Left lobe of liver (tissue), 2 donors: Measurements from ENCODE around the gene GRIK2. TPM values are rescaled to one million over a fixed set of nuclear protein-coding genes. Genes with fewer than 3 reads are reported as not detected.

ENCODE experiments used
- ATAC-seq: fragments of 200-7000 bp; cut with Tn5 transposase; one replicate; pipeline ENCODE4 v1.9.1; 2020; ENCODE audit warnings: mild to moderate bottlenecking, moderate library complexity
- DNase-seq: peaks from one replicate; pipeline ENCODE4 v3.0.0-alpha.2; 2020; ENCODE audit warnings: low spot score
- total RNA-seq: library from RNA; stranded (reverse); gene quantifications from one replicate; pipeline ENCODE4 v1.2.1, GENCODE V29; 2021
- donor health status: DM: no; HTN: no; CAD: no; lungs with moderate emphysema.
- donor health status: DM: no; HTN: yes; CAD: no.

Gene GRIK2
- total RNA-seq, 1 donor from 2014 or later = 0.10 TPM

GRCh38 chr6:101451981-101452380, 58.5 kb downstream of the GRIK2 start:
- ATAC-seq = no peak
- DNase-seq = no peak

GRCh38 chr6:101453221-101453620, 59.7 kb downstream of the GRIK2 start:
- DNase-seq = no peak
- ATAC-seq = no peak

- ATAC-seq (no peak), DNase-seq (no peak)
Measured at GRCh38 chr6:101454106-101454676, 60.7 kb downstream of the GRIK2 start.

- ATAC-seq (no peak), DNase-seq (no peak)
Measured at GRCh38 chr6:101458336-101458735, 64.8 kb downstream of the GRIK2 start.

GRCh38 chr6:101458826-101459225, 65.3 kb downstream of the GRIK2 start:
- no peak for ATAC-seq
- DNase-seq = no peak

GRCh38 chr6:101462576-101462975, 69.1 kb downstream of the GRIK2 start:
- ATAC-seq (no peak), DNase-seq (no peak)

GRCh38 chr6:101465863-101466262, 72.4 kb downstream of the GRIK2 start:
- DNase-seq (no peak), ATAC-seq (no peak)

- ATAC-seq (no peak), DNase-seq (no peak)
Measured at GRCh38 chr6:101477436-101477835, 83.9 kb downstream of the GRIK2 start.

- ATAC-seq = no peak
- DNase-seq = no peak
Measured at GRCh38 chr6:101478891-101479290, 85.4 kb downstream of the GRIK2 start.

GRCh38 chr6:101482606-101483005, 89.1 kb downstream of the GRIK2 start:
- no peak for DNase-seq
- no peak for ATAC-seq

- DNase-seq (no peak), ATAC-seq (no peak)
Measured at GRCh38 chr6:101484781-101485180, 91.3 kb downstream of the GRIK2 start.

- DNase-seq (no peak), ATAC-seq (no peak)
Measured at GRCh38 chr6:101486124-101486523, 92.6 kb downstream of the GRIK2 start.

GRCh38 chr6:101486726-101487125, 93.2 kb downstream of the GRIK2 start:
- ATAC-seq (no peak), DNase-seq (no peak)

- ATAC-seq = no peak
- no peak for DNase-seq
Measured at GRCh38 chr6:101489456-101489855, 95.9 kb downstream of the GRIK2 start.

- DNase-seq = no peak
- ATAC-seq = no peak
Measured at GRCh38 chr6:101490857-101491256, 97.3 kb downstream of the GRIK2 start.

GRCh38 chr6:101502818-101503217, 109.3 kb downstream of the GRIK2 start:
- ATAC-seq = no peak
- no peak for DNase-seq

- ATAC-seq (no peak), DNase-seq (no peak)
Measured at GRCh38 chr6:101509536-101509935, 116.0 kb downstream of the GRIK2 start.

GRCh38 chr6:101513181-101513580, 119.7 kb downstream of the GRIK2 start:
- DNase-seq (no peak), ATAC-seq (no peak)

GRCh38 chr6:101516578-101516977, 123.1 kb downstream of the GRIK2 start:
- ATAC-seq = no peak

GRCh38 chr6:101517632-101518031, 124.1 kb downstream of the GRIK2 start:
- no peak for DNase-seq
- no peak for ATAC-seq

More at GRCh38 chr6:101516578-101516977, 123.1 kb downstream of the GRIK2 start:
- no peak for DNase-seq

GRCh38 chr6:101522254-101522653, 128.7 kb downstream of the GRIK2 start:
- no peak for DNase-seq
- ATAC-seq = no peak

- DNase-seq (no peak), ATAC-seq (no peak)
Measured at GRCh38 chr6:101527467-101527866, 134.0 kb downstream of the GRIK2 start.

- ATAC-seq (no peak), DNase-seq (no peak)
Measured at GRCh38 chr6:101528801-101529200, 135.3 kb downstream of the GRIK2 start.
